H1 (cell line): ENCODE measurements around the gene RNASEH2C. TPM values are rescaled to one million over a fixed set of nuclear protein-coding genes. Genes with fewer than 3 reads are reported as not detected.

ENCODE experiments used
- EP300 ChIP-seq, 2 experiments: IDR thresholded peaks; 1 replicate in 1 of 2; 2 replicates in 1 of 2; pipeline ENCODE4 v1.6.1; 2011 to 2012; ENCODE audit warnings: low read depth in 2 of 2, low read length in 2 of 2, mild to moderate bottlenecking in 2 of 2, borderline replicate concordance in 1 of 2, inconsistent platforms in 1 of 2, moderate library complexity in 1 of 2
- polyA plus RNA-seq, 7 experiments: library from polyadenylated mRNA; depleted of rRNA in 3 of 7; stranded (reverse) in 5 of 7; unstranded in 2 of 7; fragments of >200 nt in 5 of 7; fragments of 200-250 nt in 2 of 7; gene quantifications; 1 replicate in 5 of 7; 2 replicates in 1 of 7; 4 replicates in 1 of 7; pipeline versions ENCODE4 v1.2.1 to v1.2.3, GENCODE V29; 2011 to 2013; ENCODE audit warnings: missing spikeins in 2 of 7, mixed read lengths in 2 of 7
- total RNA-seq: library from RNA; stranded (reverse); fragmentation: NEBNext Ultra II Directional; extraction: Animal tissue kit (Norgen Biotek cat#: 25700); gene quantifications from 2 replicates; pipeline ENCODE4 v1.2.1, GENCODE V29; 2021

The RNASEH2C gene
- total and polyA plus RNA-seq, 2 of the 8 experiments (the other 6 are each of a cell fraction or from before 2014, with no cell fraction given) = 40.2 to 60.3 TPM

GRCh38 chr11:65718531-65718930 is 2.1 kb downstream of the RNASEH2C start (continued):
- no peak for TF ChIP-seq EP300 (IDR thresholded peaks at IDR 0.05; ENCODE audit: borderline replicate concordance in 1 of 2, low read depth in 2 of 2, low read length in 2 of 2)
